ENCODE measurements around the gene ADSS2.
"Not testable (repeated sequence)": the region's sequence is repeated elsewhere in the genome, so short reads cannot be mapped to it uniquely, and the experiment has no call there.

ADSS2 gene

GRCh38 chr1:244451539-244451950 is at the start of gene ADSS2:
TSS of gene ADSS2 (minus strand) at chr1:244451909. CDS start at chr1:244451817, 92 bp downstream.
- DNase-seq (ENCODE audit: low read depth in 2 of 2), result no peak

- DNase-seq (ENCODE audit: low read depth in 2 of 2), result not testable (repeated sequence)
Measured at GRCh38 chr1:244500515-244500914, 48.8 kb upstream of the ADSS2 start.

- DNase-seq (ENCODE audit: low read depth in 2 of 2), result not testable (repeated sequence)
Measured at GRCh38 chr1:244499484-244499883, 47.8 kb upstream of the ADSS2 start.

- DNase-seq (ENCODE audit: low read depth in 2 of 2), result no peak
Measured at GRCh38 chr1:244497805-244498204, 46.1 kb upstream of the ADSS2 start.

- DNase-seq (ENCODE audit: low read depth in 2 of 2), result no peak
Measured at GRCh38 chr1:244496186-244496585, 44.5 kb upstream of the ADSS2 start.

GRCh38 chr1:244494653-244495052 is 42.9 kb upstream of the ADSS2 start:
- no peak for DNase-seq (ENCODE audit: low read depth in 2 of 2)

- DNase-seq (ENCODE audit: low read depth in 2 of 2), result not testable (repeated sequence)
Measured at GRCh38 chr1:244484971-244485370, 33.3 kb upstream of the ADSS2 start.

- DNase-seq (ENCODE audit: low read depth in 2 of 2), result no peak
Measured at GRCh38 chr1:244473059-244473605, 21.4 kb upstream of the ADSS2 start.

- DNase-seq (ENCODE audit: low read depth in 2 of 2), result no peak
Measured at GRCh38 chr1:244466724-244467123, 15.0 kb upstream of the ADSS2 start.

GRCh38 chr1:244461245-244462071 is 9.7 kb upstream of the ADSS2 start, which contains the start of gene CATSPERE:
TSS of gene CATSPERE (plus strand) at chr1:244461273. CDS start at chr1:244461430, 157 bp downstream.
- DNase-seq (ENCODE audit: low read depth in 2 of 2), result peak; percentile 41 to 47

GRCh38 chr1:244460197-244460596 is 8.5 kb upstream of the ADSS2 start:
- DNase-seq (ENCODE audit: low read depth in 2 of 2), result no peak

- no peak for DNase-seq (ENCODE audit: low read depth in 2 of 2)
Measured at GRCh38 chr1:244458781-244459180, 7.1 kb upstream of the ADSS2 start.

GRCh38 chr1:244456586-244456985 is 4.9 kb upstream of the ADSS2 start:
- DNase-seq (ENCODE audit: low read depth in 2 of 2), result no peak

GRCh38 chr1:244454412-244454811 is 2.7 kb upstream of the ADSS2 start:
- no peak for DNase-seq (ENCODE audit: low read depth in 2 of 2)

GRCh38 chr1:244451951-244452795 is 464 bp upstream of the ADSS2 start:
- DNase-seq (ENCODE audit: low read depth in 2 of 2), result peak; percentile 99

GRCh38 chr1:244450597-244451538 is 841 bp downstream of the ADSS2 start:
- peak in 1 of 2 experiments; percentile 20 for DNase-seq (ENCODE audit: low read depth in 2 of 2)

- DNase-seq (ENCODE audit: low read depth in 2 of 2), result no peak
Measured at GRCh38 chr1:244449936-244450508, 1.7 kb downstream of the ADSS2 start.

GRCh38 chr1:244448279-244449036 is 3.3 kb downstream of the ADSS2 start:
- no peak for DNase-seq (ENCODE audit: low read depth in 2 of 2)

- no peak for DNase-seq (ENCODE audit: low read depth in 2 of 2)
Measured at GRCh38 chr1:244447552-244447951, 4.2 kb downstream of the ADSS2 start.

GRCh38 chr1:244447024-244447423 is 4.7 kb downstream of the ADSS2 start:
- DNase-seq (ENCODE audit: low read depth in 2 of 2), result no peak
